Gastroesophageal sphincter (tissue), 3 donors: ENCODE measurements around the gene NEMP1.

ENCODE experiments used
- EP300 ChIP-seq: sonication (generic); formaldehyde crosslinking; IDR thresholded peaks from one replicate; pipeline ENCODE4 v1.6.1; 2017; ENCODE audit warnings: antibody characterized with exemption, mild to moderate bottlenecking
- POLR2A ChIP-seq, 2 donors: fragments of 450-650 bp; IDR thresholded peaks; one replicate each; pipeline ENCODE4 v1.6.1; 2017; ENCODE audit warnings: antibody characterized with exemption in 2 of 2, mild to moderate bottlenecking in 2 of 2, moderate library complexity in 1 of 2
- POLR2AphosphoS5 ChIP-seq: sonication (generic); formaldehyde crosslinking; IDR thresholded peaks from one replicate; pipeline ENCODE4 v1.6.1; 2017; ENCODE audit warnings: antibody characterized with exemption
- TF ChIP-seq, protein P1 (sequence below), 4 experiments: fragments of 200-600 bp in 2 of 4; fragments of 450-650 bp in 2 of 4; sonication (generic) in 1 of 4; IDR thresholded peaks; one replicate each; pipeline ENCODE4 v1.5.1; 2017 to 2019; ENCODE audit warnings: antibody characterized with exemption in 4 of 4, mild to moderate bottlenecking in 2 of 4, moderate library complexity in 2 of 4

DNA sequence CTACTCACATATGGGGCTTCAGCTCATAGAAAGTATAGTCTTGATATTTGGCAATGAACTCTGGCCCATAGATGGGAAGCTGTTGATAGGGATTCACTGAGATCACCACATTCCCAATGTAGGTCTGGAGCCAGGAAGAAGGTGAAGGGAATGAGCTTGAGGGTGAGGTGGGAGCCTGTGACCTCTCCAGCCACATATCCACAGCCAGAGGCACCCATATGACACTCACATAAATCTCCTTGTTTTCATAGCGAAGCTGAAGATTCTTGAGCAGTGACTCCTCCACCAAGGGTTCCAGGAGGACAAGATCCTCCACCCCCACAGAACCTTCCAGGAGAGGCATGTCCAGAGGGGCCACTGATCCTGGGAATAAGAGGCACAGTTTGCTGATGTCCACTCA is 30.6 kb downstream of the NEMP1 start:
- TF ChIP-seq POLR2A (IDR thresholded peaks at IDR 0.05) = no peak
- TF ChIP-seq, protein P1, sequence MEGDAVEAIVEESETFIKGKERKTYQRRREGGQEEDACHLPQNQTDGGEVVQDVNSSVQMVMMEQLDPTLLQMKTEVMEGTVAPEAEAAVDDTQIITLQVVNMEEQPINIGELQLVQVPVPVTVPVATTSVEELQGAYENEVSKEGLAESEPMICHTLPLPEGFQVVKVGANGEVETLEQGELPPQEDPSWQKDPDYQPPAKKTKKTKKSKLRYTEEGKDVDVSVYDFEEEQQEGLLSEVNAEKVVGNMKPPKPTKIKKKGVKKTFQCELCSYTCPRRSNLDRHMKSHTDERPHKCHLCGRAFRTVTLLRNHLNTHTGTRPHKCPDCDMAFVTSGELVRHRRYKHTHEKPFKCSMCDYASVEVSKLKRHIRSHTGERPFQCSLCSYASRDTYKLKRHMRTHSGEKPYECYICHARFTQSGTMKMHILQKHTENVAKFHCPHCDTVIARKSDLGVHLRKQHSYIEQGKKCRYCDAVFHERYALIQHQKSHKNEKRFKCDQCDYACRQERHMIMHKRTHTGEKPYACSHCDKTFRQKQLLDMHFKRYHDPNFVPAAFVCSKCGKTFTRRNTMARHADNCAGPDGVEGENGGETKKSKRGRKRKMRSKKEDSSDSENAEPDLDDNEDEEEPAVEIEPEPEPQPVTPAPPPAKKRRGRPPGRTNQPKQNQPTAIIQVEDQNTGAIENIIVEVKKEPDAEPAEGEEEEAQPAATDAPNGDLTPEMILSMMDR (IDR thresholded peaks at IDR 0.05) = no peak
- TF ChIP-seq POLR2AphosphoS5 = no peak
- no peak for TF ChIP-seq EP300
